Central memory CD8-positive, alpha-beta T cell (primary cell): ENCODE data around the gene ST8SIA1.
"Not testable (repeated sequence)": the region's sequence is repeated elsewhere in the genome, so short reads cannot be mapped to it uniquely, and the experiment has no call there.

ENCODE experiments used
- ATAC-seq: fragments of 150-1000 bp; cut with Tn5 transposase; replicated peaks from 2 replicates; pipeline ENCODE4 v1.10.0; 2022; ENCODE audit warnings: mild to moderate bottlenecking, moderate FRiP score, moderate number of reproducible peaks; ENCODE audit not compliant: poor library complexity, severe bottlenecking; ENCODE audit errors: extremely low read depth
- DNase-seq, 2 donors: peaks; one replicate each; pipeline ENCODE4 v3.0.0; 2021; ENCODE audit warnings: low spot score in 2 of 2
- H3K27ac Mint-ChIP-seq: one replicate; pipeline ENCODE4 v1.8.0; 2022; ENCODE audit warnings: low read depth, mild to moderate bottlenecking, moderate library complexity, mixed read lengths
- H3K27me3 Mint-ChIP-seq: one replicate; pipeline ENCODE4 v1.8.0; 2022; ENCODE audit warnings: mixed read lengths
- H3K36me3 Mint-ChIP-seq: one replicate; pipeline ENCODE4 v1.8.0; 2022; ENCODE audit warnings: mild to moderate bottlenecking, moderate library complexity, mixed read lengths; ENCODE audit not compliant: insufficient read depth
- H3K4me1 Mint-ChIP-seq: one replicate; pipeline ENCODE4 v1.8.0; 2022; ENCODE audit warnings: mixed read lengths
- H3K4me3 Mint-ChIP-seq: one replicate; pipeline ENCODE4 v1.8.0; 2022; ENCODE audit warnings: mild to moderate bottlenecking, moderate library complexity, mixed read lengths
- H3K9me3 Mint-ChIP-seq: one replicate; pipeline ENCODE4 v1.8.0; 2022; ENCODE audit warnings: mixed read lengths

The ST8SIA1 gene, protein sequence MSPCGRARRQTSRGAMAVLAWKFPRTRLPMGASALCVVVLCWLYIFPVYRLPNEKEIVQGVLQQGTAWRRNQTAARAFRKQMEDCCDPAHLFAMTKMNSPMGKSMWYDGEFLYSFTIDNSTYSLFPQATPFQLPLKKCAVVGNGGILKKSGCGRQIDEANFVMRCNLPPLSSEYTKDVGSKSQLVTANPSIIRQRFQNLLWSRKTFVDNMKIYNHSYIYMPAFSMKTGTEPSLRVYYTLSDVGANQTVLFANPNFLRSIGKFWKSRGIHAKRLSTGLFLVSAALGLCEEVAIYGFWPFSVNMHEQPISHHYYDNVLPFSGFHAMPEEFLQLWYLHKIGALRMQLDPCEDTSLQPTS

DNA sequence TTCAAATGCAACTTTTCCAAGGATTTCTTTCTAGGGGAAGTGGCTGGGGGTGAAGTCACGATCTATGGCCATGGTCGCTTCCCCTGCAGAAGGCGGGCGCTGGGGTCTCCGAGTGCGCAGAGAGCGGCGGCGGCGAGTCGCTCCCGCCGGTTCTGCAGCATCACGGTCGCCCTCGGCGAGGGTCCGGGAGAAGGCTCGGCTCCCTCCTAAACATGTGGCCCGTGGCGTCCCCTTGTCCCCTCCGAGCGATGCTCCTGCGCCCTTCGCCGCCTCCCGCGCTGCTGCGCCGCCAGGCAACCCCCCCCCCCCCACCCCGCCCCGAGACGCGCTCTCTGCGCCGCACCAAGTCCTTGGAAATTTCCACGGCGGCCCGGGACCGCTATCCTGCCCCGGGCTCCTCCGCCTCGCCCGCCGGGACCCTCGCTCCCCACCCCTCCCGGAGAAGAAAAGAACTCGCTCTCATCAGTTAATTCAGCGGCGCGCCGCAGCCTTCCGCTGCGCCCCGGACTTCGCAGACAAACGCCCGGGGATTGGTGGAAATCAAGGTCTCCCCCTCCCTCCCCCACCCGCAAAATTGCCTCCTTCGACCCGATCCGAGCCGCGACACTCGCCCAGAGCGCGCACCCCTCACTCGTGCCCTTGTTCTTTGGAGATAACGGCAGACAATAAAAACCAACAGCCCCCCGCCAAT is at the start of gene ST8SIA1:
ST8SIA1 (minus strand) TSS at position 298 of the 691 bp plus-strand sequence. CDS start 475 bp downstream, outside the sequence.
- H3K27me3 Mint-ChIP-seq, result peaks cover 15% of the 10 kb centered on the region
- DNase-seq (peak in 1 of 2 donors; percentile 50), ATAC-seq (peak; percentile 55)
- H3K4me3 Mint-ChIP-seq, result peak within 1 kb of the TSS; percentile 99
- peaks cover 16% of the 10 kb centered on the region for H3K36me3 Mint-ChIP-seq
- H3K27ac Mint-ChIP-seq, result peak within 1 kb of the TSS; percentile 98
- no peaks in the 10 kb centered on the region for H3K9me3 Mint-ChIP-seq
- peaks cover 51% of the 10 kb centered on the region for H3K4me1 Mint-ChIP-seq

DNA sequence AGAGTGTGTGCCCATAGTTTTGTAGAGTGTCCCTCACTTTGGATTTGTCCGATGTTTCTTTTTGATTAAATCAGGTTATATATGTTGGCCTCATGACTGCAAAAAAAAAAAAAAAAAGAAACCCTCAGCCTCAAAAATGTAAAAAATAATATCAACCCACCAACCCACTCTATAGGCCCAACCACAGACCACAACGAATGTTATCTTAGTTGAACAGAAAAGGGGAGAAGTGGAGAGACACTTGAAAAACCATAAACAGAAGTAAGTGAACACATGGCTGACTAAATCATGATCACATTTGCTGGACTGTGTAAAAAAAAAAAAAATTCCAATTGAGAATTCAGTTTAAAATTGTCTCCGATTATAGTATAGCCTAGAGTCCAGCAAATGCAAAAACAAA is 45.5 kb upstream of the ST8SIA1 start:
- DNase-seq (no peak), ATAC-seq (no peak)
- Mint-ChIP-seq H3K36me3 (no peaks in the 10 kb centered on the region), H3K4me3 (no peak overlapping the region), H3K27ac (no peak overlapping the region), H3K27me3 (no peaks in the 10 kb centered on the region), H3K4me1 (peaks cover 5% of the 10 kb centered on the region), H3K9me3 (no peaks in the 10 kb centered on the region)

- Mint-ChIP-seq H3K27me3 (no peaks in the 10 kb centered on the region), H3K36me3 (no peaks in the 10 kb centered on the region), H3K4me1 (peaks cover 5% of the 10 kb centered on the region), H3K9me3 (no peaks in the 10 kb centered on the region), H3K27ac (no peak overlapping the region), H3K4me3 (no peak overlapping the region)
- ATAC-seq, result no peak
- DNase-seq, result no peak
Observed at GRCh38 chr12:22377731-22378496, 43.4 kb upstream of the ST8SIA1 start.

DNA sequence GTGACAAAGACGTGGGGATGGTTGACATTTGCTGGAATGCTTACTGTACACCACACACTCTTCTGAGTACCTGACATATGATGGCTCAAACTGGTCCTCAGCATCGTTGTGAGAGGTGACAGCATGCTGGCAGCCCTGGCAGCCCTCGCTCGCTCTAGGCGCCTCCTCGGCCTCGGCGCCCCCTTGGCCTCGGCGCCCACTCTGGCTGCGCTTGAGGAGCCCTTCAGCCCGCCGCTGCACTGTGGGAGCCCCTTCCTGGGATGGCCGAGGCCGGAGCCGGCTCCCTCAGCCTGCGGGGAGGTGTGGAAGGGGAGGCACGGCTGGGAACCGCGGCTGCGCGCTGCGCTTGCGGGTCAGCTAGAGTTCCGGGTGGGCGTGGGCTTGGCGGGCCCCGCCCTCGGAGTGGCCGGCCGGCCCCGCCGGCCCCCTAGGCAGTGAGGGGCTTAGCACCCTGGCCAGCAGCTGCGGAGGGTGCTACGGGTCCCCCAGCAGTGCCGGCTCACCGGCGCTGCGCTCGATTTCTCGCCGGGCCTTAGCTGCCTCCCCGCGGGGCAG is 42.2 kb upstream of the ST8SIA1 start:
- not testable (repeated sequence) for H3K4me1 Mint-ChIP-seq

GRCh38 chr12:22374508-22374907 is 40.0 kb upstream of the ST8SIA1 start:
- Mint-ChIP-seq H3K4me1 (no peaks in the 10 kb centered on the region), H3K36me3 (no peaks in the 10 kb centered on the region), H3K9me3 (no peaks in the 10 kb centered on the region), H3K27me3 (no peaks in the 10 kb centered on the region), H3K4me3 (no peak overlapping the region), H3K27ac (no peak overlapping the region)
- ATAC-seq (no peak), DNase-seq (no peak)

More for the DNA sequence above, 42.2 kb upstream of the ST8SIA1 start:
- H3K9me3 Mint-ChIP-seq, H3K4me3 Mint-ChIP-seq, DNase-seq, H3K36me3 Mint-ChIP-seq, H3K27me3 Mint-ChIP-seq, H3K27ac Mint-ChIP-seq, ATAC-seq: not testable (repeated sequence)

GRCh38 chr12:22372277-22372837 is 37.9 kb upstream of the ST8SIA1 start:
- no peaks in the 10 kb centered on the region for H3K36me3 Mint-ChIP-seq
- no peaks in the 10 kb centered on the region for H3K27me3 Mint-ChIP-seq
- H3K9me3 Mint-ChIP-seq, result peaks cover 13% of the 10 kb centered on the region
- no peaks in the 10 kb centered on the region for H3K4me1 Mint-ChIP-seq
- no peak for DNase-seq
- ATAC-seq, result no peak
- H3K27ac Mint-ChIP-seq, result no peak overlapping the region
- no peak overlapping the region for H3K4me3 Mint-ChIP-seq

- H3K4me3 Mint-ChIP-seq, result no peak overlapping the region
Observed at GRCh38 chr12:22366181-22366580, 31.7 kb upstream of the ST8SIA1 start.

DNA sequence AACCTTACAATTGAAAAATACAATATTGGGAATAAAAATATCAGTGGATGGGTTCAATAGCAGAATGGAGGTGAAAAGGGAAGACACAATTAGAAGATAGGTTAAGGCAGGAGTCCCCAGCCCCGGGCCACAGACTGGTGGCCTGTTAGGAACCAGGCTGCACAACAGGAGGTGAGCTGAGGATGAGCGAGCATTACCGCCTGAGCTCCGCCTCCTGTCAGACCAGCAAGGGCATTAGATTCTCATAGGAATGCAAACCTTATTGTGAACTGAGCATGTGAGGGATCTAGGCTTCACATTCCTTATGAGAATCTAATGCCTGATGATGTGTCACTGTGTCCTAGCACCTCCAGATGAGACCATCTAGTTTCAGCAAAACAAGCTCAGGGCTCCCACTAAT is 27.3 kb upstream of the ST8SIA1 start:
- no peak for DNase-seq
- peaks cover 1% of the 10 kb centered on the region for H3K36me3 Mint-ChIP-seq
- no peak overlapping the region for H3K27ac Mint-ChIP-seq
- no peak for ATAC-seq
- no peaks in the 10 kb centered on the region for H3K4me1 Mint-ChIP-seq
- no peak overlapping the region for H3K4me3 Mint-ChIP-seq
- no peaks in the 10 kb centered on the region for H3K27me3 Mint-ChIP-seq
- H3K9me3 Mint-ChIP-seq, result peaks cover 3% of the 10 kb centered on the region

More at GRCh38 chr12:22366181-22366580, 31.7 kb upstream of the ST8SIA1 start:
- Mint-ChIP-seq H3K36me3 (no peaks in the 10 kb centered on the region), H3K4me1 (no peaks in the 10 kb centered on the region), H3K27me3 (no peaks in the 10 kb centered on the region), H3K9me3 (peaks cover 23% of the 10 kb centered on the region), H3K27ac (no peak overlapping the region)
- ATAC-seq, result no peak
- no peak for DNase-seq

GRCh38 chr12:22360774-22361173 is 26.3 kb upstream of the ST8SIA1 start:
- Mint-ChIP-seq H3K4me3 (no peak overlapping the region), H3K9me3 (no peaks in the 10 kb centered on the region), H3K36me3 (peaks cover 1% of the 10 kb centered on the region), H3K27me3 (no peaks in the 10 kb centered on the region), H3K4me1 (no peaks in the 10 kb centered on the region), H3K27ac (no peak overlapping the region)
- no peak for ATAC-seq
- DNase-seq, result no peak

DNA sequence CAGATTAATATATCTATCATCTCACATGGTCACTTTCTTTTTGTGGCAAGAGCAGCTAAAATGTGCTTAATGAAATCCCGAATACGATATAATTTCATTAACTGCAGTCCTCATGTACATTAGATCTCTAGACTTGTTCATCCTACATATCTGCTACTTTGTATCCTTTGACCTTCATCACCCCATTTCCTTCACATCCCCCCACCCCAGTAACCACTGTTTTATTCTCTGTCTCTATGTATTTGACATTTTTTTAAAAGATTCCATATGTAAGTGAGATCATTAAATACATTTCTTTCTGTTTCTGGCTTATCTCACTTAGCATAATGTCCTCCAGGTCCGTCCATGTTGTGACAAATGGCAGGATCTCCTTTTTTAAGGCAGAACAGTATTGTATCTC is 23.0 kb upstream of the ST8SIA1 start:
- no peak for ATAC-seq
- H3K9me3 Mint-ChIP-seq, result no peaks in the 10 kb centered on the region
- no peaks in the 10 kb centered on the region for H3K4me1 Mint-ChIP-seq
- no peaks in the 10 kb centered on the region for H3K27me3 Mint-ChIP-seq
- DNase-seq, result no peak
- peaks cover 1% of the 10 kb centered on the region for H3K36me3 Mint-ChIP-seq
- no peak overlapping the region for H3K4me3 Mint-ChIP-seq
- no peak overlapping the region for H3K27ac Mint-ChIP-seq

- no peak overlapping the region for H3K27ac Mint-ChIP-seq
- no peaks in the 10 kb centered on the region for H3K27me3 Mint-ChIP-seq
- H3K9me3 Mint-ChIP-seq, result no peaks in the 10 kb centered on the region
- no peak overlapping the region for H3K4me3 Mint-ChIP-seq
- H3K36me3 Mint-ChIP-seq, result peaks cover 1% of the 10 kb centered on the region
- no peak for DNase-seq
- no peak for ATAC-seq
- no peaks in the 10 kb centered on the region for H3K4me1 Mint-ChIP-seq
Observed at GRCh38 chr12:22356231-22356630, 21.7 kb upstream of the ST8SIA1 start.

DNA sequence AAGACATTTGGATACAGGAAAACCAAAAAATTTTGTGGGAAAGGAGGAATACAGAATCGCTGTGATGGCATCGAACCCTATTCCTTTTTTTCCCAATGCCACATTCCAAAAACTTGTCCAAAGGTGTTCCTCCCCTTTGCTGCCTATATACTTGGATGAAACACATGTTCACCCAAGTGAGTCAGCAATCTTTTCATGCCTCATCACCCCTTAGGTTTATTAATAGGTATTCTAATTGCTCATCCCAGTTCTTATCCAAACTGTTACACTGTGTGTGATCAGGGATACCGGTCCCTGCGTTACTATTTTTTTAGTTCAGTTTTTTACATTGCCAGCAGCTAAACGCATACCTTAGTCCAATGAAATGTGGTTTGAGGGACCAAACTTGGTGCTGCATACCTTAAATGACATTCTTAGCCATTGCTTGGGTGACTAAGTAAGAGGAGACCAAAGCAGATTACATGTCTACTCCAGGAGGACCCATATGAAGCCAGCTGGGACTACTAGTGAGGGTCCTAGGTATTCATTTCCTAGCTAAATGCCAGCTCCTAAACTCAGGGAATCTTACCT is 20.6 kb upstream of the ST8SIA1 start:
- no peak for DNase-seq
- no peak overlapping the region for H3K4me3 Mint-ChIP-seq
- H3K27ac Mint-ChIP-seq, result no peak overlapping the region
- ATAC-seq, result no peak
- no peaks in the 10 kb centered on the region for H3K27me3 Mint-ChIP-seq
- H3K9me3 Mint-ChIP-seq, result no peaks in the 10 kb centered on the region
- no peaks in the 10 kb centered on the region for H3K36me3 Mint-ChIP-seq
- no peaks in the 10 kb centered on the region for H3K4me1 Mint-ChIP-seq
